ENCODE results near the gene JCAD. TPM values are rescaled to one million over a fixed set of nuclear protein-coding genes. Genes with fewer than 3 reads are reported as not detected.

The JCAD gene
- total and polyA plus RNA-seq, 2 experiments from 2014 or later = 0.78 to 2.1 TPM

- no peak overlapping the region for H3K27ac ChIP-seq (ENCODE audit: low read depth)
- peak overlapping the region; percentile 83; the same call in 1 of the 2 replicates for H2AFZ ChIP-seq
- H3K4me3 ChIP-seq = peak overlapping the region; percentile 72
- H3K79me2 ChIP-seq (replicated peaks; ENCODE audit: insufficient read depth) = no peaks in the 10 kb centered on the region
- Mint-ChIP-seq H3K4me3 (peak overlapping the region; percentile 77), H3K27me3 (ENCODE audit: insufficient read depth, low read depth, poor library complexity) (peaks cover 22% of the 10 kb centered on the region), H3K36me3 (ENCODE audit: low read depth) (no peaks in the 10 kb centered on the region; the same call in 2 of the 3 replicates), H3K9me3 (no peaks in the 10 kb centered on the region; the same call in 2 of the 3 replicates), H3K27ac (no peak overlapping the region), H3K4me1 (peaks cover 33% of the 10 kb centered on the region)
- DNase-seq (ENCODE audit: low spot score) = no peak
- no peaks in the 10 kb centered on the region for H3F3A ChIP-seq (replicated peaks; ENCODE audit: low read depth)
- H3K4me2 ChIP-seq = peak overlapping the region; percentile 95
- ATAC-seq = no peak; the same call in 2 of the 3 replicates
- no peaks in the 10 kb centered on the region for H3K9me2 ChIP-seq (ENCODE audit: insufficient read depth)
- H3K27me3 ChIP-seq (ENCODE audit: insufficient read depth) = peaks cover 36% of the 10 kb centered on the region
- H3K36me3 ChIP-seq (ENCODE audit: insufficient read depth) = no peaks in the 10 kb centered on the region
- peaks cover 31% of the 10 kb centered on the region for H3K4me1 ChIP-seq (ENCODE audit: insufficient read depth)
- H4K20me1 ChIP-seq (replicated peaks; ENCODE audit: insufficient read depth) = no peaks in the 10 kb centered on the region
- TF ChIP-seq CTCF (conservative IDR thresholded peaks at IDR 0.05; ENCODE audit: low read depth in 2 of 2) (no peak), NANOG (IDR thresholded peaks at IDR 0.05; ENCODE audit: borderline replicate concordance) (no peak), JUNB (IDR thresholded peaks at IDR 0.05; ENCODE audit: unreplicated experiment) (no peak), CREB1 (CRISPR knock-in tag; IDR thresholded peaks at IDR 0.05; ENCODE audit: low read depth) (no peak), ZNF114 (CRISPR knock-in tag; IDR thresholded peaks at IDR 0.05) (no peak), EZH2phosphoT487 (IDR thresholded peaks at IDR 0.05; ENCODE audit: unreplicated experiment) (no peak), ZNF462 (CRISPR knock-in tag; IDR thresholded peaks at IDR 0.05) (no peak), POLR2AphosphoS5 (IDR thresholded peaks at IDR 0.05; ENCODE audit: low read depth) (no peak), STAT1 (IDR thresholded peaks at IDR 0.05; ENCODE audit: unreplicated experiment) (no peak), ZNF331 (CRISPR knock-in tag; IDR thresholded peaks at IDR 0.05; ENCODE audit: low read depth) (no peak), EZH2 (IDR thresholded peaks at IDR 0.05; ENCODE audit: low read depth, unreplicated experiment) (no peak), ETS1 (IDR thresholded peaks at IDR 0.05) (no peak), REST (IDR thresholded peaks at IDR 0.05; ENCODE audit: unreplicated experiment) (no peak)
Observed at GRCh38 chr10:30057894-30058556, 1.4 kb downstream of the JCAD start.

Measured in GM23338 (cell line).